Measurements from ENCODE around the gene PPP3CB.
"Not testable (repeated sequence)": the region's sequence is repeated elsewhere in the genome, so short reads cannot be mapped to it uniquely, and the experiment has no call there.

PPP3CB gene

DNA sequence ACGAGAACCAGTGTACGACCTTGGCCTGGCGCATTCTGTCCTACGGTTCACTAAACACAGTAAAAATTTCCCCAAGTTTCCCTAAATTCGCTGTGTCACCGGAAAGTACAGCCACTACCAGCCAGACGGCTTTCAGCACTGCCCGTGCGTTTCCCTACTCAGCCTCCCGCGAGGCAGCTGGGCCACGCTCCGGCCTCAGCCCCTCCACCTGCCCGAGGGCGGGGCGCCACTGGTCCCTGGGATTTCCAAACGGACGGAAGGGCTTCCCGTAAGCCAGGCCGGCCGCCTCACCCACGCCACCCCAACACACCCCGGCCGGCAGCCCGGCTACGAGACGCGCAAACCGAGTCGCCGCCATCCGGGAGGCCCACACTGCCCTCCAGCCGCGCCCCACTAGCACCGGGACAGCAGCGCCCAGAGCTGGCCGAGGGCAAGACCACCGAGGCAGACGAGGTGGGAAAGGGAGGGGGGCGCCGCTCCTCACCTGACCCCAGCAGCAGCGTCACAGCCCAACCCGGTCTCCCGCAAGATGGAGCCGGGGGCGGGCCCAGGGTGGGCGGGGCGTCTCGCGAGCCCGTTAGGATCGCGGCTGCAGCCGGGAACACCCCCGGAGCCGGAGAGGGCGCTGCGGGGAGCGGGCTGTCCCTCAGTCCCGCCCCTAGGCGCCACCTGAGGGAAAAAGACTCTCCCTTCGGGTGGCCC lies 82.1 kb downstream of the PPP3CB start, which contains the start of gene ANXA7:
Gene ANXA7 (minus strand): TSS at position 531 of the 702 bp plus-strand sequence. CDS start 13,202 bp downstream, outside the sequence.
- peak; percentile 92 for DNase-seq

DNA sequence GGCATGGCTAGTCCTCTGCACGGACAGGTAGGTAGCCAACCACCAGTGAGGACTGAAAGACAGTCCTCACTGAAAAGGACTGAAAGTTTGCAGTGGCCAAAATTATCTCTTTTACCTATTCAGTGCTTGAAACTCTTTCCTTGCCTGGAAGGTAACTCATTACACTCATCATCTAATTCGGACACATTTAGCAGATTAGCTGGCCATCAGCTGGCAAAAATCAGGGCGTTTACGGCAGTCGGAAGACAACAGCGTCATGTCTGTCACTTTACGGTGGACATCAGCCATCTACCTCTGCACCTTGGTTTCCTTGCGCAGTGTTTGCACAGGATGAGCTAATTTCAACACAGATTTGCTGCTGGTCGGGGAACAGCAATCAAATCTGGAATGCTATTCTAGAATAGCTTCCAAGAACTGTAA lies 82.7 kb downstream of the PPP3CB start:
- DNase-seq, result peak; percentile 51

DNA sequence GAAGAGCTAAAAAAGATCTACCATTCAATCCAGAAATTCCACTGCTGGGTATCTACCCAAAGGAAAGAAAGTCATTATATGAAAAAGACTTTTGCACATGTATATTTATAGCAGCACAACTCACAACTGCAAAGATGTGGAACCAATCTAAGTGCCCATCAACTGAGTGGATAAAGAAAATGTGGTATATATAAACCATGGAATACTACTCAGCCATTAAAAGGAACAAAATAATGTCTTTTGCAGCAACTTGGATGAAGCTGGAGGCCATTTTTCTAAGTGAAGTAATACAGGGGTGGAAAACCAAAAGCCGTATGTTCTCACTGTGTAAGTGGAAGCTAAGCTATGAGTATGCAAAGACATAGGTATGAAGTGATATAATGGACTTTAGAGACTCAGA lies 84.9 kb downstream of the PPP3CB start:
- no peak for DNase-seq

DNA sequence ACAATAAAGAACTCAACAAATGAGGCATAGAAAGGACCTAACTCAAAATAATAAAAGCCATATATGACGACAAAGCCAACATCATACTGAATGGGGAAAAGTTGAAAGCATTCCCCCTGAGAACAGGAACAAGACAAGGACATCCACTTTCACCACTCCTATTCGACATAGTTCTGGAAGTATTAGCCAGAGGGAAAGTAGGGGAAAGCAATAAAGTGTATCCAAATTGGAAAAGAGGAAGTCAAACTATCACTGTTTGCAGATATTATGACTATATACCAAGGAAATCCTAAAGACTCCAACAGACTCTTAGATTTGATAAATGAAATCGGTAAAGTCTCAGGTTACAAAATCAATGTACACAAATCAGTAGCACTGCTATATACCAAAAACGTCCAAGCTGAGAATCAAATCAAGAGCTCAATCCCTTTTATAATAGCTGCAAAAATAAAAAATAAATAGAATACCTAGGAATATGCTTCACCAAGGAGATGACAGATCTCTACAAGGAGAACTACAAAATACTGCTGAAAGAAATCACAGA lies 86.8 kb downstream of the PPP3CB start:
- no peak for DNase-seq

DNA sequence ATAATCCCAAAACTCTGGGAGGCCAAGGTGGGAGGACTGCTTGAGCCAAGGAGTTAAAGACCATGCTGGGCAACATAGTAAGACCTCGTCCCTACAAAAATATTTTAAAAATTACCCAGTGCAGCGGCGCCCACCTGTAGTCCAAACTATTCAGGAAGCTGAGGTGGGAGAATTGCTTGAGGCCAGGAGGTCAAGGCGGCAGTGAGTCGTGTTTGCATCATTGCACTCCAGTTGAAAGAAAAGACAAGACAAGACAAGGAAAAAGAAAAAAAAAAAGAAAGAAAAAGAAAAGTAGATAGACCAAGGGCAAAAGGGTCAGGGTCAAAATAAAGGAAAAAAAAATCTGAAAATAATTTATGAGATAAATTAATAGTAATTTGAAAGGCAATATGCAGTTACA lies 87.8 kb downstream of the PPP3CB start:
- DNase-seq, result no peak

DNA sequence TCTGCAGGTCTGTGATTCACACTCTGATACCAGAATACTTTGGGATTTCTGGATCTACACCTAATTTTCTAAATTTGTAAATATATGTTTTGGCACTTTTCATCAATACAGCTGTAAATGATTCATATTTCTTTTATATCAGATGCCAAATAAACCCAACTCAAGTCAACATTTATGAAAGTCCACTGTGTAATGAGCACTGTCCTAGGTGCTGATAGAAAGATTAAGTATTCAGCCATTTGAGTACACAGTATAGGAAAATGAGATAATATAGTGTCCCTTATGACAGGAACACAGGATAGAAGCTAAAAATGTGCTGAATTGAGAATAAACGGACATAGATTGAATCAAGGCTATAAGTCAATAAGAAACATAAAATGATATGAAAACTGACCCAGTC lies 88.3 kb downstream of the PPP3CB start:
- no peak for DNase-seq

DNA sequence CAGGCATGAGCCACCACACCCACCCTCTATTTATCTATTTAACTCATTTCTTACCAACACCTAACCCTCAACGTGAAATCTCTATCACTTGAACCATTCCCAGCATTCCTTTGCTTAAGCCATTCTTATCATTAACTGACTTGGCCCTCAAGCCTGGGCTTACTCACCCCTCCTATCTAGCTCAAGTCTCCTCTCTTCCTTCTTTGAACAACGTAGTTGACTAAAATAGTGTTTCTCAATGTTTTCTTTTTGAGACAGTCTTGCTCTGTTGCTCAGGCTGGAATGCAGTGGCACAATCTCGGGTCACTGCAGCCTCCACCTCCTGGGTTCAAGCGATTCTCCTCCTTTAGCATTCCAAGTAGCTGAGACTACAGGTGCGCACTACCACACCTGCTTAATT lies 89.0 kb downstream of the PPP3CB start:
- DNase-seq, result no peak

DNA sequence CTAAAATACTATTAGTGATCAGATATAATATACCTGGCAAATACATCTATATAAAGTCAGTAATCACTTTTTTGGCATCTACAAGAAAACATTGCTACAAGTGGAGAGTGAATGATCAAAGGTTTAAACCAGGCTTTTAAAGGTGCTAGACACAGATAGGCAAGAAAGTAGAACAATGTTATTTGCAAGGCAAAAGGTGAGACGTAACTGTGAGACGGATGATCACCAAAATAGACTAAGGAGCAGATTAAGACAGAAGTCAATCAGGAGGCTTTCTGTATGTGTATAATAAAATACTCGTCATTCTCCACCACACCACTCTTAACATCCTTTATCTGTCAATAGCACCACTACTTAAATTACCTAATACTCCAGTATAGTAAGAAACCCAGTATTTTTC lies 90.3 kb downstream of the PPP3CB start:
- no peak for DNase-seq

DNA sequence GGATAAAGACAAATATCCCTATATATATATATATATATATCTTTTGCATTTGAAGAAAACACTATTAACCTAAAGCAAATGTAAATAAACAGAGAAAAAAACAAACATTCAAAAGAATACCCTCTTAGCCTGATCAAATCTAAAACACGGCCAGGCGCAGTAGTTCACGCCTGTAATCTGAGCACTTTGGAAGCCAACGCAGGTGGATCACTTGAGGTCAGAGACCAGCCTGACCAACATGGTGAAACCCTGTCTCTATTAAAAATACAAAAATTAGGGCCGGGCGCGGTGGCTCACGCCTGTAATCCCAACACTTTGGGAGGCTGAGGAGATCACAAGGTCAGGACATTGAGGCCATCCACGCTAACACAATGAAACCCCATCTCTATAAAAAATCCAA lies 91.1 kb downstream of the PPP3CB start:
- no peak for DNase-seq

DNA sequence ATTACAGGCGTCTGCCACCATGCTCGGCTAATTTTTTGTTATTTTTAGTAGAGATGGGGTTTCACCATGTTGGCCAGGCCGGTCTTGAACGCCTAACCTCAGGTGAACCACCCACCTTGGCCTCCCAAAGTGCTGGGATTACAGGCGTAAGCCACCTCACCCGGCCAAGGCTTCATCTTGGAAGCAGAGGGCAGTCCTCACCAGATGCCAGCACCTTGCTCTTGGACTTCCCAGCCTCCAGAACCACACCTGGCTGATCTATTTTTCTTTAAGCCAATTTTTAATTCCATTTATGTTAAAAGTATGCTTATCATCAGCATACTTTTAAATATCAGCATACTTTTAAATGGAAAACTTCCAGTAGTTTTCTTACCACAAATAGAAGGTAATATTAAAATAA lies 94.2 kb downstream of the PPP3CB start:
- DNase-seq, result no peak

DNA sequence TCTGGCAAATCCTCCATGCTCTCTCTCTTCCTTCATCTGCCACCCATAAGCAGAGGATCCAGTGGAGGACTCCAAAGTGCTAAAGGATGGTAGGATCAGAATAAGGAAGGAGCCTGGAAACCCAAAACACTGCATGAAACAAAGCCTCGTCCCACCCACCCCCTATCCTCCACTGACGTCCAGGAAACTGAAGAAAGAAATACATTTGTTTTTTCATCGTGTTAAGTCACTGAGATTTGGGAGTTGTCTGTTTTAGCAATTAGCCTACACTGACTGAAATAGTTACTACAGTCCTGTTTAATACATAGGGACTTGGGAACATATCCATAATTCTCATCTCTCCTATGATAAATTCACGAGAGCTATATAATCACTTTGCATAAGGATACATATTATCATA lies 96.8 kb downstream of the PPP3CB start:
- no peak for DNase-seq

DNA sequence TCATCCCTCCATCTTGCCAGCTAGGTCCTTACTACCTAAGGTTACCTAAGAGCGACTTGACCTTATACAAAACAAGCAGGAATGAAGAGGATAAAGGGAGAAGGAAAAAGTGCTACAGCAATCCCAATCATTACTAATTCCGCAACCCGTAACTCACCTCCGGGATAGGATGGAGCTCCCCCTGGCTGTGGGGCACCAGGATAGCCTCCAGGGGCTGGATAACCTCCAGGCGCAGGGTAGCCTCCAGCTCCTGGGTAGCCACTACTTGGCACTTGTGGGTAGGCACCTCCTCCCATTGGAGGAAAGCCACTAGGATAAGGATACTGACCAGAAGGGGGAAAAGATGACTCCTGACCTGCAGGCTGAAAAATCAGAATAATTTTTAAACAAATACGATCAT lies 97.8 kb downstream of the PPP3CB start:
- no peak for DNase-seq

DNA sequence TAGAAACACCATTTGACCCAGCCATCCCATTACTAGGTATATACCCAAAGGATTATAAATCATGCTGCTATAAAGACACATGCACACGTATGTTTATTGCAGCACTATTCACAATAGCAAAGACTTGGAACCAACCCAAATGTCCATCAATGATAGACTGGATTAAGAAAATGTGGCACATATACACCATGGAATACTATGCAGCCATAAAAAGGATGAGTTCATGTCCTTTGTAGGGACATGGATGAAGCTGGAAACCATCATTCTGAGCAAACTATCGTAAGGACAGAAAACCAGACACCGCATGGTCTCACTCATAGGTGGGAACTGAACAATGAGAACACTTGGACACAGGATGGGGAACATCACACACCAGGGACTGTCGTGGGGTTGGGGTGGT lies 101.5 kb downstream of the PPP3CB start:
- DNase-seq, result not testable (repeated sequence)

DNA sequence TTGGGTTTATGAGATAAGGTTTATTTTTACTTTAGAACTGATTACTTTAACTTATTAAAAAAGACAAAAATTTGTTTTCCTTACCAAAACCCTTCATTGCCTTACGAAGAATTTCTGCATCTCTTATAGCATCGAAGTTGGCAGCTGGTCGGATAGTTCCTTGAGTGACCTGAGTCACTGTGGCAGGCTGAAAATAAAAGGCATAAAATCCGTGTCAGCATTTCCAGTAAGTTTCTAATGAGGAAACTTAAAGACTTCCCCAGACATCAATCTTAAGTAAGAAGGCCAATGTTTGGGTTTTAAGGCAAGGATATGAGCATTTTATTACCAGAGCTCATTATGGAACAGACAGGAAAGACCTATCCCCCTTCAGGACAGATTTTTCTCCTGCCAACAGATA lies 107.6 kb downstream of the PPP3CB start:
- no peak for DNase-seq

DNA sequence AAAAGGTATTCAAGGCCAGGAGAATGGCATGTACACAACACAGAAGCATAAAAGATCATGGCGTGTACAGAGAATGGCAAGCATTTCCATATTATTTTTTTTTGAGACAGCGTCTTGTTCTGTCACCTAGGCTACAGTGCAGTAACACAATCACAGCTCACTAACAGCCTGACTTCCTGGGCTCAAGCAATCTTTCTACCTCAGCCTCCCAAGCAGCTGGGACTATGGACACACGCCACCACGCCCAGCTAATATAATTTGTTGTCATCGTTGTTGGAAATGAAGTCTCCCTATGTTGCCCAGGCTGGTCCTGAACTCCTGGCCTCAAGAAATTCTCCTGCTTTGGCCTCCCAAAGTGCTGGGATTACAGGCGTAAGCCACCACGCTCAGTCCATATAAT lies 109.2 kb downstream of the PPP3CB start:
- DNase-seq, result no peak
